ENCODE results near the gene SP3.

DNA sequence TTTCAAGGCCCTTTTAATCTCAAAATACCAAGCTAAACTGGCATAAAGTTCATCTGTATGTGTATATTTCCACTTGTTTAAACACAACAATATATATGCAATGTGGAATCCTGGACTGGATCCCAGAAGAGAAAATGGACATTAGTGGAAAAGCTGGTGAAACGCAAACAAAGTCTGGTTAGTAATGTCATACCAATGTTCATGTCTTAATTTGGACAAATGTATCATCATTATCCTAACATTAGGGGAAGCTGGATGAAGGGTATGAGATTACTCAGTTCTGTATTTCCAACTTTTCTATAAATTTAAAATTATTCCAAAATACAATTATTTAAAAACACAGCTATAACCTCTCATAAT lies 3.8 kb downstream of the SP3 start:
- TF ChIP-seq CTCF (IDR thresholded peaks at IDR 0.05) (no peak), POLR2A (IDR thresholded peaks at IDR 0.05) (no peak)

Measured in body of pancreas (tissue), 4 donors.